Measurements from ENCODE around the gene NTF4. TPM values are rescaled to one million over a fixed set of nuclear protein-coding genes. Genes with fewer than 3 reads are reported as not detected.

The NTF4 gene
- total and polyA plus RNA-seq, 2 of the 8 experiments (the other 6 are each of a cell fraction or from before 2014, with no cell fraction given): 3.1 to 6.5 TPM

- Histone ChIP-seq H2AFZ (ENCODE audit: low read length) (no peak overlapping the region), H3K27me3 (replicated peaks in 1 of 4; ENCODE audit: control insufficient read depth in 3 of 4, extremely low read depth in 1 of 4, insufficient read depth in 3 of 4, low read length in 3 of 4) (peaks cover 0 to 39% (median 33%) of the 10 kb centered on the region in 4 experiments; a peak in 6 of 7 replicates), H4K5ac (ENCODE audit: insufficient read length, low read depth, low read length) (no peak overlapping the region), H2BK12ac (ENCODE audit: low read depth, low read length) (0 out of 2 replicates have a peak overlapping the region, but pooled peaks have one; percentile 50), H2BK120ac (replicated peaks; ENCODE audit: low read depth, low read length) (no peak overlapping the region), H3K14ac (ENCODE audit: insufficient read length) (no peak overlapping the region), H2BK15ac (ENCODE audit: low read length) (no peak overlapping the region), H2BK20ac (ENCODE audit: low read length) (no peak overlapping the region), H2BK5ac (ENCODE audit: low read depth, low read length) (no peak overlapping the region), H3K9ac (replicated peaks in 1 of 4; ENCODE audit: extremely low read depth in 1 of 4, low read depth in 3 of 4, low read length in 3 of 4) (no peak overlapping the region), H3K36me3 (ENCODE audit: control insufficient read depth in 2 of 4, insufficient read depth in 4 of 4, low read length in 3 of 4) (no peaks in the 10 kb centered on the region), H3K4me2 (ENCODE audit: insufficient read depth in 1 of 2, low read depth in 2 of 2, low read length in 2 of 2) (peak overlapping the region; percentile 88 to 90), H4K91ac (replicated peaks; ENCODE audit: insufficient read length, low read length) (peak overlapping the region; percentile 59), H3K27ac (ENCODE audit: low read depth, low read length) (no peak overlapping the region), H3K4ac (replicated peaks; ENCODE audit: insufficient read length, low read depth, low read length) (no peak overlapping the region), H3K9me3 (ENCODE audit: insufficient read depth in 2 of 2, low read depth in 1 of 2, low read length in 1 of 2) (no peaks in the 10 kb centered on the region), H3K79me1 (ENCODE audit: low read depth, low read length) (no peaks in the 10 kb centered on the region), H3K23me2 (ENCODE audit: low read depth, low read length) (peaks cover 8% of the 10 kb centered on the region), H3K56ac (replicated peaks; ENCODE audit: insufficient read length, low read depth, low read length) (no peak overlapping the region), H3K79me2 (ENCODE audit: control insufficient read depth in 1 of 2, insufficient read depth in 2 of 2, low read length in 2 of 2) (no peaks in the 10 kb centered on the region), H3K4me3 (ENCODE audit: extremely low read depth in 1 of 4, insufficient read depth in 2 of 4, low read depth in 3 of 4, low read length in 4 of 4) (peak overlapping the region in 3 of 4 experiments; percentile 14 to 61 (median 28); a peak in 4 of 8 replicates), H3K18ac (ENCODE audit: extremely low read depth, low read length) (peak overlapping the region; percentile 32; the same call in 1 of the 2 replicates), H3K4me1 (replicated peaks in 1 of 4; ENCODE audit: control insufficient read depth in 3 of 4, insufficient read depth in 4 of 4, low read length in 3 of 4) (peaks cover 0 to 22% (median 17%) of the 10 kb centered on the region in 4 experiments; a peak in 6 of 7 replicates), H2AK5ac (ENCODE audit: low read depth, low read length) (no peak overlapping the region), H4K20me1 (replicated peaks in 1 of 2; ENCODE audit: control insufficient read depth in 1 of 2, insufficient read depth in 2 of 2, low read length in 2 of 2) (peaks cover 0 to 2% of the 10 kb centered on the region in 2 experiments), H4K8ac (ENCODE audit: extremely low read depth, insufficient read depth, low read length) (no peak overlapping the region; the same call in none of the 2 replicates), H3K23ac (ENCODE audit: insufficient read length) (no peak overlapping the region)
- CTCF ChIA-PET (ENCODE audit: partially characterized antibody): interaction anchor here (0.6 kb wide), 1 partner anchor 55 kb away, joined by 4 read pairs; no protein-coding TSS in a partner anchor
- WGBS, 2 experiments (ENCODE audit: extremely low coverage in 1 of 2, insufficient coverage in 1 of 2, insufficient read length in 1 of 2, insufficient replicate concordance in 2 of 2, low coverage in 1 of 2, low lambda C conversion rate in 2 of 2, missing lambda C conversion rate in 1 of 2): 72% methylated on average over 10 of the region's 10 CpGs; no CpG with 5 or more reads in 1 of the 2 experiments
- DNase-seq (ENCODE audit: low read depth in 1 of 2, low spot score in 2 of 2): no peak
- TF ChIP-seq BRCA1 (IDR thresholded peaks at IDR 0.05; ENCODE audit: low read depth, low read length): no peak
- no peak for TF ChIP-seq HDAC2 (IDR thresholded peaks at IDR 0.05; ENCODE audit: borderline replicate concordance in 1 of 2, low read depth in 2 of 2, low read length in 2 of 2)
- peak; percentile 61; the same call in 1 of the 2 replicates for TF ChIP-seq TEAD4 (IDR thresholded peaks at IDR 0.05; ENCODE audit: low read depth, low read length)
- no peak for TF ChIP-seq TAF7 (optimal IDR thresholded peaks at IDR 0.05; ENCODE audit: borderline replicate concordance, low read depth, low read length)
- TF ChIP-seq, protein P1, sequence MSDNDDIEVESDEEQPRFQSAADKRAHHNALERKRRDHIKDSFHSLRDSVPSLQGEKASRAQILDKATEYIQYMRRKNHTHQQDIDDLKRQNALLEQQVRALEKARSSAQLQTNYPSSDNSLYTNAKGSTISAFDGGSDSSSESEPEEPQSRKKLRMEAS (IDR thresholded peaks at IDR 0.05): no peak
- TF ChIP-seq RNF2 (IDR thresholded peaks at IDR 0.05; ENCODE audit: borderline replicate concordance, low read depth, low read length, missing control alignments, poor library complexity, severe bottlenecking): no peak
- POLR2A ChIA-PET (ENCODE audit: partially characterized antibody): interaction anchor here (1.2 kb wide), 1 partner anchor 46 kb away, joined by 3 read pairs; no protein-coding TSS in a partner anchor
- FAIRE-seq: no peak
Measured at GRCh38 chr19:49064029-49064629, 489 bp downstream of the NTF4 start.

Data from H1 (cell line).